B cell (primary cell): Measurements from ENCODE around the gene BCL2L1.

Experiments used
- EZH2 ChIP-seq: IDR thresholded peaks from 2 replicates; pipeline ENCODE4 v1.6.1; 2012; ENCODE audit warnings: borderline replicate concordance, low read depth, mild to moderate bottlenecking, moderate library complexity, low read length; ENCODE audit not compliant: insufficient read depth, poor library complexity, severe bottlenecking
- TF ChIP-seq, protein P1 (sequence below): fragments of 200-600 bp; IDR thresholded peaks from one replicate; pipeline ENCODE4 v1.8.0; 2022; ENCODE audit warnings: antibody characterized with exemption, mild to moderate bottlenecking

GRCh38 chr20:31620246-31620645, 102.4 kb downstream of the BCL2L1 start:
- TF ChIP-seq, protein P1, sequence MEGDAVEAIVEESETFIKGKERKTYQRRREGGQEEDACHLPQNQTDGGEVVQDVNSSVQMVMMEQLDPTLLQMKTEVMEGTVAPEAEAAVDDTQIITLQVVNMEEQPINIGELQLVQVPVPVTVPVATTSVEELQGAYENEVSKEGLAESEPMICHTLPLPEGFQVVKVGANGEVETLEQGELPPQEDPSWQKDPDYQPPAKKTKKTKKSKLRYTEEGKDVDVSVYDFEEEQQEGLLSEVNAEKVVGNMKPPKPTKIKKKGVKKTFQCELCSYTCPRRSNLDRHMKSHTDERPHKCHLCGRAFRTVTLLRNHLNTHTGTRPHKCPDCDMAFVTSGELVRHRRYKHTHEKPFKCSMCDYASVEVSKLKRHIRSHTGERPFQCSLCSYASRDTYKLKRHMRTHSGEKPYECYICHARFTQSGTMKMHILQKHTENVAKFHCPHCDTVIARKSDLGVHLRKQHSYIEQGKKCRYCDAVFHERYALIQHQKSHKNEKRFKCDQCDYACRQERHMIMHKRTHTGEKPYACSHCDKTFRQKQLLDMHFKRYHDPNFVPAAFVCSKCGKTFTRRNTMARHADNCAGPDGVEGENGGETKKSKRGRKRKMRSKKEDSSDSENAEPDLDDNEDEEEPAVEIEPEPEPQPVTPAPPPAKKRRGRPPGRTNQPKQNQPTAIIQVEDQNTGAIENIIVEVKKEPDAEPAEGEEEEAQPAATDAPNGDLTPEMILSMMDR: no peak
- no peak for TF ChIP-seq EZH2
